ENCODE data around the gene TCEA2.

The TCEA2 gene

DNA sequence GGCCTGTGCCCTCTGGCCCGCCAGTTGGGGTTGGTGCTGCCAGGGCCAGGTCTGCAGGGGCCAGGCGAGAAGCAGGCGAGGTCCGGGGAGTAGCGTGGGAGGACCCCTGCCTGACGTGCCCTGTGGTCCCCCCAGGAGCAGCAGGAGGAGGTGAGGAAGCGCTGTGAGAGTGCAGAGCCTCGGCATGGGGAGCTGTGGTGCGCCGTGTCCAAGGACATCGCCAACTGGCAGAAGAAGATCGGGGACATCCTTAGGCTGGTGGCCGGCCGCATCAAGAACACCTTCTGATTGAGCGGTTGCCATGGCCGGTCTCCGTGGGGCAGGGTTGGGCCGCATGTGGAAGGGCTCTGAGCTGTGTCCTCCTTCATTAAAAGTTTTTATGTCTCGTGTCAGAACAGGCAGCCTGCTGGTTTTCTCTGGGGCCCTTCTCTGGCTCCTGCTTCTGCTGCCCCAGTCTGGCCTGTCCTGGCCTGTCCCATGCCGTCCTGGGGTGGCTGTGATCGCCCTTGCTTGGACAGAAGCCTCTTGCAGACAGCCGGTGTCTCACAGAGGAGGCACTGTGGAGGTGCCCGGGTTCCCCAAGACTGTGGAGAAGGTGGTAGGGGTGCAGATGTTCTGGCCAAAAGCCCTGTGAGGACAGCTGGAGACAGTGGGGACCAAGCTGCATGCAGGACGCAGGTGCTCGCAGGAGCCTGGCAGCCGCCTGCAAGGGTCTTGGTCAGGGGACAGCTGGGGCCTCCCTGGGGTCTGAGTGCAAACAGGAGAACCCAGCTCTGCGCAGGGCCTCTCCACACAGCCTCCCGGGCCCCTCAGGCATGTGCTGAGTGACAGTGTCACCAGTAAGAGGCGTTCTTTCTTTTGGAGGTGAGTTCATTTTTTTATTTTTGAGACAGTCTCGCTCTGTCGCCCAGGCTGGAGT, 30.0 kb upstream of the TCEA2 start:
- no peak for TF ChIP-seq POLR2AphosphoS5 (IDR thresholded peaks at IDR 0.05; ENCODE audit: borderline replicate concordance, low read depth, low read length)
- TF ChIP-seq FOXP2 (optimal IDR thresholded peaks at IDR 0.05; ENCODE audit: control extremely low read depth, extremely low read length, insufficient read depth): no peak
- TF ChIP-seq EZH2 (IDR thresholded peaks at IDR 0.05): no peak
- no peak overlapping the region for H3K27ac ChIP-seq
- no peak for DNase-seq (ENCODE audit: low read depth, low spot score)
- H3K4me3 ChIP-seq: no peak overlapping the region
- no peaks in the 10 kb centered on the region for H3K9me3 ChIP-seq (ENCODE audit: low read depth, low read length)
- no peak overlapping the region for H3K9ac ChIP-seq (ENCODE audit: insufficient read length)
- peaks cover 25% of the 10 kb centered on the region; the same call in 1 of the 2 replicates for H3K36me3 ChIP-seq (ENCODE audit: insufficient read depth, low read length)

DNA sequence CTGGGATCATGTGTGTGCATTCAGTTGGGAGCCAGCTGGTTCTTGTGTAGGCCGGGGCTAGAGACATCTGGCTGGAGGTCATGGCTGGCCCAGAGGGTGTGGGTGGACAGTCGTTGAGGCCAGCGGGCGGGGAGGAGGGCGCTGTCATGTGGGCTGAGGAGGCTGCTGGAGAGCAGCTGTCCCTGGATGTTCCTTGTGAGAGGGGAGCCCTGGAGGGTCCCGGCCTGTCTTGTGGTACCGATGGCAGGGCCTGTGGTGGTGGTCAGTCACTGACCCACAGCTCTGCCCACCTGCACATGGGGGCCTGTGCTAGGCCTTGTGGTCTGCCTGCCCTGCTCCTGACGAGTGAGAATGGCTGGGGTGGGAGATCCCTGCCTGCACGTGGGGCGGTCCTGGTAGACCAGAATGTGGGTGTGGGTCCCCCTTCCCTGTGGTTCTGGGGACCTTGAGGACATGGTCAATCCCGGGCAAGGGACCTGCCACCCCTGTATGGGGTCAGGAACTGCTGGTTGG, 29.0 kb upstream of the TCEA2 start:
- Histone ChIP-seq H3K9me3 (ENCODE audit: low read depth, low read length) (no peaks in the 10 kb centered on the region), H3K36me3 (ENCODE audit: insufficient read depth, low read length) (peaks cover 19% of the 10 kb centered on the region; the same call in 1 of the 2 replicates)
- TF ChIP-seq EZH2 (IDR thresholded peaks at IDR 0.05) (no peak), POLR2AphosphoS5 (IDR thresholded peaks at IDR 0.05; ENCODE audit: borderline replicate concordance, low read depth, low read length) (no peak)

DNA sequence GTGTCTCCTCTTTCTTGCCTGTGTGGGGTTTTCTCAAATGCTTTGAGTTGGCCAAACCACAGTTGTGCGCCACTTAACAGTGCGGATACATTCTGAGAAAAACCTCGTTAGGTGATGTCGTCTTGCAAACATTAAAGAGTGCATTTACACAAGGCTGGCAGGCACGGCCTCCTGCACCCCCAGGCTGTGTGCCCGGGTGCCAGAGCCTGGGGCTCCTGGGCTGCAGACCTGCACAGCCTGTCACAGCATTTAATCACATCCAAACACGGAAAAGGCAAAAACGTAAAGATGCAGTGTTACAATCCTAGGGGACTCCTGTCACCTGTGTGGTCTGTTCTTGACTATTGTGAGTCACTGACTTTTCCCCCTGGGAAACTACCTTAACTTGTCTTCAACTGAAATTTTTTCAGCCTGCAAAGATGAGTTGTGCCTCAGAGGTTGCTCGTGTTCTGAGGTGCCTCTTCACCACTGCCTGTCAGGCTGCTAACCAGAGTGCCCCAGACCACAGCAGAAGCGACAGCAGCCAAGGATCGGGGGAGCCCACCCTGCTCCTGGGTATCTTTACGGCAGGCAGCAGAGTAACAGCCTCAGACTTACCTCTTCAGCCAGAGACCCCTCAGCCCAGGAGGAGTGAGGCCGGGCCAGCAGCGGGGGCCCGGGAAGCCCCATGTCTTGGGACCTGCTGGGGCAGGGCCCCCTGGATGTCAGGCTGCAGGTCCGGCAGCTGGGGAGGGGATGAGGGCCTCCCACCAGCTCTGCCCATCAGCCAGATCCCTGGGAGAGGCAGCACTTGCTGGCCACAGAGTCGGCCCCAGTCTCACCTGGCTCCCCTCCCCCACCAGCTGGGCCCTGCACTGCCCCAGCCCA, 27.7 kb upstream of the TCEA2 start:
- Histone ChIP-seq H3K9ac (ENCODE audit: insufficient read length) (no peak overlapping the region), H3K27ac (0 out of 2 replicates have a peak overlapping the region, but pooled peaks have one; percentile 42), H3K4me3 (no peak overlapping the region), H3K9me3 (ENCODE audit: low read depth, low read length) (no peaks in the 10 kb centered on the region), H3K36me3 (ENCODE audit: insufficient read depth, low read length) (peaks cover 7% of the 10 kb centered on the region; the same call in 1 of the 2 replicates)
- no peak for TF ChIP-seq EZH2 (IDR thresholded peaks at IDR 0.05)
- no peak for TF ChIP-seq FOXP2 (optimal IDR thresholded peaks at IDR 0.05; ENCODE audit: control extremely low read depth, extremely low read length, insufficient read depth)
- TF ChIP-seq POLR2AphosphoS5 (IDR thresholded peaks at IDR 0.05; ENCODE audit: borderline replicate concordance, low read depth, low read length): no peak
- no peak for DNase-seq (ENCODE audit: low read depth, low spot score)

More for the DNA sequence above, 29.0 kb upstream of the TCEA2 start:
- Histone ChIP-seq H3K9ac (ENCODE audit: insufficient read length) (no peak overlapping the region), H3K4me3 (no peak overlapping the region), H3K27ac (no peak overlapping the region)
- DNase-seq (ENCODE audit: low read depth, low spot score): no peak

DNA sequence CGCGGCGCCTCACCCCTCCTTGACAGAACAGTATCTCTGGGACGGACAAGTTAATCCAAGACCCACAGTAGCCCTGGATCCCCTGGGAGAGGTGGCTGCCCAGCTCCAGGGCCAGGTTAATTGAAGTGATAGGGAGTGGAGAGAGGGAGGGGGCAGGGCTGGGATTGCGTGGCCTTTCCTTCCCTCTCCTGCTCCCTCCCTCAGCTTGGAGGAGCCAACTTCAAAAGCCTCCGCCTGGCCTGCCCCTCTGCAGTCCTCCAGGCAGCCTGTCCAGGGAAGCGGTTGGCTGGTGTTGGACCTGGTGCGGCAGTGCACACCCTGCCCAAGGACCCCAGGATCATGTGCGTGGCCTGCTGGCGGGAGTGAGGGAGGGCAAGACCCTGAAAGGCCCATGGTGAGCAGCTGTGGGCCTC, 27.1 kb upstream of the TCEA2 start, which contains the start of gene C20orf204:
TSS of gene C20orf204 (plus strand) at position 250 of the 413 bp plus-strand sequence. CDS start at position 392, 142 bp downstream.
- Histone ChIP-seq H3K9me3 (ENCODE audit: low read depth, low read length) (no peaks in the 10 kb centered on the region), H3K4me3 (no peak within 1 kb of the TSS)
- DNase-seq (ENCODE audit: low read depth, low spot score): no peak

DNA sequence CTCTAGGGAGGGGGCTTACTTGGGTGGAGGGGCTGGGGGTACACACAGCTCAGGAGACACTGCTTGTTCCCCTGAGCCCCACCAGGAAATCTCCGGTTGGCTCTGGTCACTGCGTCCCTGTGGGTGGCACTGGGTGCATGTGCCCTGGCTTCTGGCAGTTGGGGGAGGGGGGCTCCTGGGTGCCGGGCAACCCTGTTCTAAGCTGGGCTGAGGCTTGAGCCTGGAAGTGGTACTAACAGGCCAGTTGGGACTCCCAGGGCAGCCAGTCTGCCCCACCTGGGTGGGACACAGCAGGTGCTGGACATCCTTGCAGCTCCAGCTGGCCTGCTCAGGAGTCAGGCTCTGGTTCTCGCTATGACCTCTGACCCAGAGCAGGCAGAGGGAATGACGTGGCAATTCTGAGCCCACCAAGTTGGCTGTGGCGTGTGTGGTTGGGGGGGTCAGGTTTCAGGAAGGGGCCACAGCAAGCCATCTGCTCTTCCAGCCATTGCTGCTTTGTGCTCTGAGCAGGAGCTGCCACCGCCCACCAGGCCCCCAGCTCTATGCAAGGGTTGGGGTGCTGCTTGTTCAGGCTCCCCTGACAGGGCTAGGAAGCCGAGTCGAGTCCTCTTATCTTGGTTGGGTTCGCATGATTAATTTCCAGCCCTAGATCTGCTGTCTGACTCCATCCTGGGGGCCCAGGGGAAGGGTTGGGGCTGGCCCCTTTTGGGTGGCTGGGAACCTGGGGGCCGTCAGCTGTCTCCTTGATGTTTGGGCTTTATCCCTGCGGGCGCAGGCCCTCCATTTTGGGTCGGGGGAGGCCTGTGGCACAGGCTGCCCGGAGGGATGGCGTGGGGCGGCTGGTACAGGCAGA, 26.4 kb upstream of the TCEA2 start:
- peaks cover 4% of the 10 kb centered on the region; the same call in 1 of the 2 replicates for H3K36me3 ChIP-seq (ENCODE audit: insufficient read depth, low read length)
- no peak for TF ChIP-seq FOXP2 (optimal IDR thresholded peaks at IDR 0.05; ENCODE audit: control extremely low read depth, extremely low read length, insufficient read depth)
- TF ChIP-seq POLR2AphosphoS5 (IDR thresholded peaks at IDR 0.05; ENCODE audit: borderline replicate concordance, low read depth, low read length): no peak
- no peak for TF ChIP-seq EZH2 (IDR thresholded peaks at IDR 0.05)
- H3K4me3 ChIP-seq: no peak overlapping the region
- no peaks in the 10 kb centered on the region for H3K9me3 ChIP-seq (ENCODE audit: low read depth, low read length)
- no peak overlapping the region for H3K27ac ChIP-seq
- H3K9ac ChIP-seq (ENCODE audit: insufficient read length): no peak overlapping the region
- no peak for DNase-seq (ENCODE audit: low read depth, low spot score)

More for the DNA sequence above, 27.1 kb upstream of the TCEA2 start, which contains the start of gene C20orf204:
- Histone ChIP-seq H3K36me3 (ENCODE audit: insufficient read depth, low read length) (peaks cover 5% of the 10 kb centered on the region; the same call in 1 of the 2 replicates), H3K27ac (0 out of 2 replicates have a peak within 1 kb of the TSS, but pooled peaks have one; percentile 42), H3K9ac (ENCODE audit: insufficient read length) (no peak within 1 kb of the TSS)
- no peak for TF ChIP-seq POLR2AphosphoS5 (IDR thresholded peaks at IDR 0.05; ENCODE audit: borderline replicate concordance, low read depth, low read length)
- TF ChIP-seq FOXP2 (optimal IDR thresholded peaks at IDR 0.05; ENCODE audit: control extremely low read depth, extremely low read length, insufficient read depth): no peak
- no peak for TF ChIP-seq EZH2 (IDR thresholded peaks at IDR 0.05)

DNA sequence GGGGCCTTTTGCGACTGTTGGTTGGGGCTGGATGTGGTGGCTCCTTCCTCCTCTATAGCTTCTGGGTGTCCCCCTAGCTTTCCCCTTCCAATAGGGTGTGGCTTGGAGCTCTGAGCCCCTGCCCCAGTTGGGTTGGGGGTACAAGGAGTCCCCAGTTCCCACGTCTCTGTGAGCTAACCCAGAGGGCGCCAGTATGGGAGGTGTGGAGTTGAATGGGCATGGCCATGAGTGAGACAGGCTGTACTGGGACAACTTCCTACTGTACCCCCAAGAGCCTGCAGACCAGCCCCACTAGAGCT, 25.9 kb upstream of the TCEA2 start:
- DNase-seq (ENCODE audit: low read depth, low spot score): no peak
- Histone ChIP-seq H3K9me3 (ENCODE audit: low read depth, low read length) (no peaks in the 10 kb centered on the region), H3K4me3 (no peak overlapping the region), H3K36me3 (ENCODE audit: insufficient read depth, low read length) (no peaks in the 10 kb centered on the region; the same call in 1 of the 2 replicates), H3K9ac (ENCODE audit: insufficient read length) (no peak overlapping the region), H3K27ac (no peak overlapping the region)
- no peak for TF ChIP-seq EZH2 (IDR thresholded peaks at IDR 0.05)
- TF ChIP-seq FOXP2 (optimal IDR thresholded peaks at IDR 0.05; ENCODE audit: control extremely low read depth, extremely low read length, insufficient read depth): no peak
- no peak; the same call in 1 of the 2 replicates for TF ChIP-seq POLR2AphosphoS5 (IDR thresholded peaks at IDR 0.05; ENCODE audit: borderline replicate concordance, low read depth, low read length)

DNA sequence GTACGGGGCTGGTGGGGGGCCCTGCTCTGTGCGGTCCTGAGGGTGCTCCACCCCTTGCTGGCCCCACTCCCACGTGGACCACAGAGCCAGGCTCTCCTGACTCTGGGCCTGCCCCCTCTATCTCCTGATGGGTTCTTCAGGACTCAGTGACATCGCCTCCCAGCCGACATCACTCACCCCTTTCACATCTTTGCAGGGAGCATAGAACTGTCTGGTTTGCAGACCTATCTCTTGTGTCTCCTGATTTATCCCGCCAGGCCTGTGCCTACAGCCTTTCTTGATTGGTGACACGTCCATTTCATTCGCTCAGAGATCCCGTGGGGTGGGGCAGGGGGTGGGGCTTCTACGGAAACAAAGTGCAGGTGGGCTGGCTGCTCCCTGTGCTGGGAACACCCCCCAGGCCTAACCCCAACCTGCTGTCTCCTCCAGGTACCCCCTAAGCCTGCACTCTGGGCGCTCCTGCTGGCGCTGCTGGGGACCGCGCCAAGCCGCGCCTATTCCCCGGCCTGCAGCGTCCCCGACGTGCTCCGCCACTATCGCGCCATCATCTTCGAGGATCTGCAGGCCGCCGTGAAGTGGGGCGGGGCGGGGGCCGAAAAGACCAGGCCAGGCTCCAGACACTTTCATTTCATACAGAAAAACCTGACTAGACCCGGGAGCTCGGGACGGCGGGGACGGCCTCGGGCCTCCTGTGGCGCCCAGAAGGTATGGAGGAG, 25.3 kb upstream of the TCEA2 start:
- no peak overlapping the region for H3K27ac ChIP-seq
- H3K36me3 ChIP-seq (ENCODE audit: insufficient read depth, low read length): no peaks in the 10 kb centered on the region; the same call in 1 of the 2 replicates
- DNase-seq (ENCODE audit: low read depth, low spot score): no peak
- no peak overlapping the region for H3K9ac ChIP-seq (ENCODE audit: insufficient read length)
- H3K4me3 ChIP-seq: peak overlapping the region; percentile 79; the same call in 1 of the 2 replicates
- no peaks in the 10 kb centered on the region for H3K9me3 ChIP-seq (ENCODE audit: low read depth, low read length)
- TF ChIP-seq POLR2AphosphoS5 (IDR thresholded peaks at IDR 0.05; ENCODE audit: borderline replicate concordance, low read depth, low read length) (no peak), FOXP2 (optimal IDR thresholded peaks at IDR 0.05; ENCODE audit: control extremely low read depth, extremely low read length, insufficient read depth) (no peak), EZH2 (IDR thresholded peaks at IDR 0.05) (no peak)

Data from SK-N-MC (cell line).